SK-N-SH (cell line): ENCODE measurements around the gene LTB4R2.

Experiments used
- CHD2 ChIP-seq: fragments of 150-350 bp; IDR thresholded peaks from 2 replicates; pipeline ENCODE4 v1.6.1; 2018; ENCODE audit warnings: low read length; ENCODE audit not compliant: partially characterized antibody
- EZH2phosphoT487 ChIP-seq: fragments of 200-600 bp; sonication (generic); IDR thresholded peaks from 2 replicates; pipeline ENCODE4 v1.6.1; 2017; ENCODE audit warnings: low read depth, mixed run types, mild to moderate bottlenecking, antibody characterized with exemption, moderate library complexity, borderline replicate concordance
- FOXM1 ChIP-seq: IDR thresholded peaks from 2 replicates; pipeline ENCODE4 v1.4.0; 2012; ENCODE audit warnings: low read depth, mild to moderate bottlenecking
- GATA2 ChIP-seq: sonication (generic); formaldehyde crosslinking; IDR thresholded peaks from 2 replicates; pipeline ENCODE4 v1.5.0; 2020; ENCODE audit warnings: mild to moderate bottlenecking, missing genetic modification reagents
- JUND ChIP-seq: IDR thresholded peaks from 2 replicates; pipeline ENCODE4 v1.4.0; 2012
- POLR2AphosphoS5 ChIP-seq: IDR thresholded peaks from 2 replicates; pipeline ENCODE4 v1.6.1; 2012; ENCODE audit warnings: low read depth, low read length
- RAD21 ChIP-seq: IDR thresholded peaks from 2 replicates; pipeline ENCODE4 v1.6.1; 2012; ENCODE audit warnings: mild to moderate bottlenecking, low read length
- RCOR1 ChIP-seq: fragments of 150-350 bp; IDR thresholded peaks from 2 replicates; pipeline ENCODE4 v1.6.1; 2017; ENCODE audit warnings: antibody characterized with exemption, low read length
- TAF1 ChIP-seq: IDR thresholded peaks from 2 replicates; pipeline ENCODE4 v1.6.1; 2012; ENCODE audit warnings: low read depth, mild to moderate bottlenecking, low read length, moderate library complexity, borderline replicate concordance
- TF ChIP-seq, protein P1 (sequence below): fragments of 200-600 bp; sonication (generic); IDR thresholded peaks from 2 replicates; pipeline ENCODE4 v1.6.1; 2017; ENCODE audit warnings: antibody characterized with exemption, mild to moderate bottlenecking, moderate library complexity

DNA sequence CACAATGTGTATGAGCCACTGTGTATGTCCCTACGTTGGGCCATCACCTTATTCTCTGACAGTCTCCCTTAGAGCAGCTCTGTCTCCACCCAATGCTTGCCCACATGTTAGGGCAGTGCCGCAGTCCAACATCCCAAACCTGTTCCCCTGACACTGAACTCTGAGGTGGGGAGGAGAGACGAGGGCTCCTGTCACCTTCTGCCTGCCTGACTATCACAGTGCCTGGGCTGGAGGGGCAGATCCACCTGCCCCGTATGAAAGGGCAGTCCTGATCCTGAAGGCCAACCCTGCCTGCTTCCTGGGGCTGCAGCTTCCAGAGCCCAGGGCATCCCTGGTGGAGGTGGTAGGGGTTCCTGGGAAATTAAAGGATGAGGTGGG, 49.2 kb upstream of the LTB4R2 start:
- TF ChIP-seq TAF1 (no peak), FOXM1 (no peak), EZH2phosphoT487 (no peak), CHD2 (no peak), GATA2 (CRISPR knock-in tag) (no peak), JUND (no peak), RAD21 (no peak), RCOR1 (no peak), POLR2AphosphoS5 (no peak)
- TF ChIP-seq, protein P1, sequence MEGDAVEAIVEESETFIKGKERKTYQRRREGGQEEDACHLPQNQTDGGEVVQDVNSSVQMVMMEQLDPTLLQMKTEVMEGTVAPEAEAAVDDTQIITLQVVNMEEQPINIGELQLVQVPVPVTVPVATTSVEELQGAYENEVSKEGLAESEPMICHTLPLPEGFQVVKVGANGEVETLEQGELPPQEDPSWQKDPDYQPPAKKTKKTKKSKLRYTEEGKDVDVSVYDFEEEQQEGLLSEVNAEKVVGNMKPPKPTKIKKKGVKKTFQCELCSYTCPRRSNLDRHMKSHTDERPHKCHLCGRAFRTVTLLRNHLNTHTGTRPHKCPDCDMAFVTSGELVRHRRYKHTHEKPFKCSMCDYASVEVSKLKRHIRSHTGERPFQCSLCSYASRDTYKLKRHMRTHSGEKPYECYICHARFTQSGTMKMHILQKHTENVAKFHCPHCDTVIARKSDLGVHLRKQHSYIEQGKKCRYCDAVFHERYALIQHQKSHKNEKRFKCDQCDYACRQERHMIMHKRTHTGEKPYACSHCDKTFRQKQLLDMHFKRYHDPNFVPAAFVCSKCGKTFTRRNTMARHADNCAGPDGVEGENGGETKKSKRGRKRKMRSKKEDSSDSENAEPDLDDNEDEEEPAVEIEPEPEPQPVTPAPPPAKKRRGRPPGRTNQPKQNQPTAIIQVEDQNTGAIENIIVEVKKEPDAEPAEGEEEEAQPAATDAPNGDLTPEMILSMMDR: no peak
